Retinal pigment epithelial cell (primary cell): ENCODE measurements around the gene BPI.

Experiments used
- DNase-seq: peaks from one replicate; pipeline ENCODE4 v3.0.0-alpha.2; 2010; ENCODE audit warnings: low read depth
- H3K4me3 ChIP-seq: 2 replicates; pipeline ENCODE4 v1.5.1; 2011; ENCODE audit warnings: mild to moderate bottlenecking, low read length, control low read depth, moderate library complexity
- CTCF ChIP-seq: conservative IDR thresholded peaks from 2 replicates; pipeline ENCODE4 v1.5.1; 2011; ENCODE audit warnings: low read depth, low read length, control low read depth, inconsistent platforms

Gene BPI

GRCh38 chr20:38321959-38322598, 18.1 kb downstream of the BPI start:
- DNase-seq: peak; percentile 11
- peak; percentile 80 for TF ChIP-seq CTCF
- H3K4me3 ChIP-seq: no peak overlapping the region

GRCh38 chr20:38324159-38324558, 20.2 kb downstream of the BPI start:
- TF ChIP-seq CTCF: no peak
- no peak overlapping the region for H3K4me3 ChIP-seq
- DNase-seq: no peak

- H3K4me3 ChIP-seq: no peak overlapping the region
- no peak for TF ChIP-seq CTCF
- DNase-seq: no peak
Observed at GRCh38 chr20:38325167-38325566, 21.2 kb downstream of the BPI start.

GRCh38 chr20:38325905-38326304, 21.9 kb downstream of the BPI start:
- no peak for TF ChIP-seq CTCF
- no peak for DNase-seq
- no peak overlapping the region for H3K4me3 ChIP-seq

- no peak for DNase-seq
- no peak overlapping the region for H3K4me3 ChIP-seq
- TF ChIP-seq CTCF: no peak
Observed at GRCh38 chr20:38326309-38326708, 22.4 kb downstream of the BPI start.

GRCh38 chr20:38330638-38331037, 26.7 kb downstream of the BPI start:
- no peak for DNase-seq
- H3K4me3 ChIP-seq: no peak overlapping the region
- no peak for TF ChIP-seq CTCF

- no peak overlapping the region for H3K4me3 ChIP-seq
- DNase-seq: no peak
- no peak for TF ChIP-seq CTCF
Observed at GRCh38 chr20:38331245-38331644, 27.3 kb downstream of the BPI start.
